GM12891 (cell line): ENCODE measurements around the gene LEKR1.

Experiments used
- PAX5 ChIP-seq: IDR thresholded peaks from 2 replicates; pipeline ENCODE4 v1.6.1; 2011; ENCODE audit warnings: low read length, moderate library complexity, mild to moderate bottlenecking; ENCODE audit not compliant: insufficient read depth, severe bottlenecking
- POLR2A ChIP-seq: IDR thresholded peaks from 2 replicates; pipeline ENCODE4 v1.6.1; 2011; ENCODE audit warnings: low read depth, low read length, control low read depth
- POLR2AphosphoS5 ChIP-seq: IDR thresholded peaks from 2 replicates; pipeline ENCODE4 v1.6.1; 2011; ENCODE audit warnings: low read depth, low read length, control low read depth

DNA sequence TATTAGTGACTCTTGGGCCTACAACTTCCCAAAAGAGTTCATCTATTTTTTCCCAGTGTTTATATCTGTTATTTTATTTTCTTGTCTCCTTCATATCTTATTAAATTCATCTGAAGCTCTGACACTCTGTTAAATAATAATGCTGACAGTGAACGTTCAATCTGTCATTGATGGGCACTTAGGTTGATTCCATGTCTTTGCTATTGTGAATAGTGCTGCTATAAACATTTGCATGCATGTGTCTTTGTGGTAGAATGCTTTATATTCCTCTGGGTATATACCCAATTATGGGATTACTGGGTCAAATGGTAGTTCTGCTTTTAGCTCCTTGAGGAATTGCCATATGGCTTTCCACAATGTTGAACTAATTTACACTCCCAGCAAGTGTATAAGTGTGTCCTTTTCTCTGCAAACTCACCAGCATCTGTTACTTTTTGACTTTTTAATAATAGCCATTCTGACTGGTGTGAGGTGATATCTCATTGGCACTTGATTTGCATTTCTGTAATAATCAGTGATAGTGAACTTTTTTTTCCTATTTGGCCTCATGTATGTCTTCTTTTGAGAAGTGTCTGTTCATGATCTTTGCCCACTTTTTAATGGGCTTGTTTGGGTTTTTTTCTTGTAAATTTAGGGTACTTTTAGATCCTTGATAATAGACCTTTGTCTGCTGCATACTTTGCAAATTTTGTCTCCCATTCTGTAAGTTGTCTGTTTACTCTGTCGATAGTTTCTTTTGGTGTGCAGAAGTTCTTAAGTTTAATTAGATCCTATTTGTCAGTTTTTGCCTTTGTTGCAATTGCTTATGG is 122.5 kb downstream of the LEKR1 start:
- no peak for TF ChIP-seq POLR2A
- no peak for TF ChIP-seq POLR2AphosphoS5
- no peak for TF ChIP-seq PAX5
